ENCODE data around the gene NCAN.

Gene NCAN

GRCh38 chr19:19280561-19280960 lies 68.8 kb downstream of the NCAN start:
- DNase-seq (ENCODE audit: low read depth in 2 of 2) = no peak

DNA sequence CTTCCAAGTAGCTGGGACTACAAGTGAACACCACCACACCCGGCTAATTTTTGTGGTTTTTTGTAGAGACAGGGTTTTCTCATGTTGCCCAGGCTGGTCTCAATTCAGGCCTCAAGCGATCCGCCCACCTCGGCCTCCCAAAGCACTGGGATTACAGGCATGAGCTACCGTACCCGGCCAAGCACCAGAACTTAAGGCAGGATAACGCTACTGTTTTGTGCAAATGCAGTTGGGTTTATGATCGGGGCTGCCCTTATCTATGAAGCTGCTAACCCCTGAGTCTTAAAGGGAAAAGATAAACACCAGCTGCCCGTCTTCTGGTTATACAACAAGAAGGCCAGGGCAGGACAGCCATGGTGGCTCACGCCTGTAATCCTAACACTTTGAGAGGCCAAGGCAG lies 73.9 kb downstream of the NCAN start:
- DNase-seq (ENCODE audit: low read depth in 2 of 2) = no peak

GRCh38 chr19:19292607-19293006 lies 80.8 kb downstream of the NCAN start:
- DNase-seq (ENCODE audit: low read depth in 2 of 2) = no peak

GRCh38 chr19:19294914-19295313 lies 83.2 kb downstream of the NCAN start:
- no peak for DNase-seq (ENCODE audit: low read depth in 2 of 2)

- no peak for DNase-seq (ENCODE audit: low read depth in 2 of 2)
Observed at GRCh38 chr19:19296953-19297689, 85.4 kb downstream of the NCAN start.

DNA sequence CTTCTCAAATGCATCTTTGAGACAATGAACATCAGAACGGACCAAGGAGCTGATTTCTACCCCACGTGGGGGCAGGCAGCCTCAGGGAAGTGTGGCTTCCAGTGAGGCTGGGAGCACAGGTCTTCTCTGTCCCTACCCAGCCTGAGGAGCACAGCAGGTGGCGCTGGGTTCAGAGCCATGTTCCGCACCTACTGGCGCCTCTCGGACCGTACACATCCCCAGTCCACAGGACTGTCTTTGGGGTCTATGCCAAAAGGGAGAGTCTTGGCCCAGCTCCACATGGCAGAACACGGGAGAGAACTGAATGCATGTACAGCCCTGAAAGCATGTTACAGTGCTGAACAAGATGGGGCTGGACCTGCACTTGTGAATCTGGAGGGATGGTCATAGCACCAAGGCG lies 86.0 kb downstream of the NCAN start:
- DNase-seq (ENCODE audit: low read depth in 2 of 2) = no peak

GRCh38 chr19:19300613-19301012 lies 88.9 kb downstream of the NCAN start:
- DNase-seq (ENCODE audit: low read depth in 2 of 2) = no peak
